Heart left ventricle (tissue), 16 donors: ENCODE measurements around the gene MYO5A. TPM values are rescaled to one million over a fixed set of nuclear protein-coding genes. Genes with fewer than 3 reads are reported as not detected.

Experiments
- ATAC-seq, 4 donors: fragments of 200-7000 bp; cut with Tn5 transposase; one replicate each; pipeline ENCODE4 v1.9.1; 2020 to 2022; ENCODE audit warnings: moderate library complexity in 4 of 4, mild to moderate bottlenecking in 3 of 4, moderate number of reproducible peaks in 1 of 4
- DNase-seq, 5 donors: peaks; one replicate each; pipeline ENCODE4 v3.0.0-alpha.2; 2020
- H3K27ac ChIP-seq, 12 donors: fragments of 200-600 bp; sonication (generic) in 4 of 12; one replicate each; pipeline versions ENCODE4 v1.5.0 to v1.8.0; 2016 to 2022; ENCODE audit warnings: mild to moderate bottlenecking in 2 of 12
- H3K27me3 ChIP-seq, 9 donors: fragments of 200-600 bp; sonication (generic) in 2 of 9; one replicate each; pipeline versions ENCODE4 v1.5.1 to v1.8.0; 2016 to 2022; ENCODE audit warnings: mild to moderate bottlenecking in 3 of 9
- H3K36me3 ChIP-seq, 9 donors: fragments of 200-600 bp; sonication (generic) in 2 of 9; one replicate each; pipeline versions ENCODE4 v1.5.0 to v1.8.0; 2018 to 2022; ENCODE audit warnings: mild to moderate bottlenecking in 2 of 9
- H3K4me1 ChIP-seq, 12 donors: fragments of 200-600 bp; sonication (generic) in 4 of 12; one replicate each; pipeline versions ENCODE4 v1.5.0 to v1.8.0; 2016 to 2022; ENCODE audit warnings: mild to moderate bottlenecking in 3 of 12
- H3K4me3 ChIP-seq, 12 donors: fragments of 200-600 bp; sonication (generic) in 4 of 12; one replicate each; pipeline versions ENCODE4 v1.5.0 to v1.8.0; 2017 to 2022; ENCODE audit warnings: mild to moderate bottlenecking in 9 of 12, moderate library complexity in 4 of 12
- H3K9me3 ChIP-seq, 12 donors: fragments of 200-600 bp; sonication (generic) in 4 of 12; one replicate each; pipeline versions ENCODE4 v1.5.0 to v1.8.0; 2016 to 2022; ENCODE audit warnings: mild to moderate bottlenecking in 1 of 12
- CTCF ChIP-seq, 12 donors: fragments of 200-600 bp; sonication (generic) in 4 of 12; IDR thresholded peaks; one replicate each; pipeline versions ENCODE4 v1.5.0 to v1.8.0; 2018 to 2022; ENCODE audit warnings: antibody characterized with exemption in 12 of 12, mild to moderate bottlenecking in 5 of 12
- POLR2A ChIP-seq, 2 donors: fragments of 450-650 bp; IDR thresholded peaks; one replicate each; pipeline ENCODE4 v1.6.1; 2017; ENCODE audit warnings: antibody characterized with exemption in 2 of 2, mild to moderate bottlenecking in 2 of 2, moderate library complexity in 2 of 2
- WGBS, 4 donors: extraction: QIAGEN DNeasy Blood & Tissue Kit in 2 of 4; methylation state at CpG; one replicate each; pipeline versions ENCODE4 v1.1.5 to v1.1.7; 2013 to 2018; 5-methylcytosine and 5-hydroxymethylcytosine counted together
- intact Hi-C, 10 donors: fragments of 100-400 bp; cut with DNase I; formaldehyde crosslinking; loops; one replicate each; pipeline versions ENCODE4 v1.11.1 to v1.14.2; 2022
- polyA plus RNA-seq, 2 donors: library from polyadenylated mRNA; stranded (reverse); fragments of 200-250 nt; gene quantifications; one replicate each; pipeline ENCODE4 v1.2.3, GENCODE V29; 2013
- total RNA-seq, 9 donors: library from RNA; depleted of rRNA in 2 of 9; stranded (reverse); fragments of >200 nt in 2 of 9; fragmentation: NEBNext Ultra II Directional in 3 of 9; extraction: Animal tissue kit (Norgen Biotek cat#: 25700) in 3 of 9; gene quantifications; one replicate each; pipeline versions ENCODE4 v1.1.0 to v1.2.4, GENCODE V29; 2016 to 2023
- donor health status: ischemic (EF 13 %, LVEDD 7.1; RV severe dilation, severe dysfunction).
- donor health status: healthy with polysubstance abuse.
- donor health status: DM: no; HTN: yes; CAD: no.
- donor health status: DM: no; HTN: no; CAD: no.
- donor health status: ischemic (EF 25% LVEDD 6.9; RV normal size, moderate dysfunction).
- donor health status: ischemic (EF 25% LVEDD 5.7; RV mildly dilated, moderate dysfunction).
- donor health status: healthy.
- donor health status: DM: yes; HTN: yes; CAD: no.
- donor health status: ischemic (EF 35%, LVEDD 5.7; RV mildly dilated, moderate dysfunction).
- donor health status: nonischemic (EF 11% LVEDD 7.7; RV severe dilation, severe dysfunction).
- donor health status: DM: yes; HTN: yes; CAD: no.
- donor health status: PGD.
- donor health status: ischemic (EF 29% LVEDD 5.4; RV normal size, mild dysfunction).
- donor health status: nonischemic (EF 23%, LVEDD 6.1; RV moderate dilation, normal function).

MYO5A gene
- total and polyA plus RNA-seq, 11 donors: 3.2 to 29.6 (median 6.9) TPM

- Histone ChIP-seq H3K27me3 (no peaks in the 10 kb centered on the region), H3K9me3 (no peaks in the 10 kb centered on the region), H3K36me3 (peaks cover 0 to 98% (median 58%) of the 10 kb centered on the region in 9 donors), H3K4me1 (peaks cover 0 to 5% (median 0%) of the 10 kb centered on the region in 12 donors), H3K4me3 (no peak overlapping the region), H3K27ac (no peak overlapping the region)
- ATAC-seq (no peak), DNase-seq (no peak)
- whole genome bisulfite sequencing, 4 donors: 93 to 97% (median 96%) methylated on average over 2 of the region's 2 CpGs
- no peak for TF ChIP-seq CTCF (IDR thresholded peaks at IDR 0.05)
- no peak for TF ChIP-seq POLR2A (IDR thresholded peaks at IDR 0.05)
- intact Hi-C loops: no loop called here
Measured at GRCh38 chr15:52317688-52318087, 211.0 kb downstream of the MYO5A start.

- no peak for TF ChIP-seq CTCF (IDR thresholded peaks at IDR 0.05)
- TF ChIP-seq POLR2A (IDR thresholded peaks at IDR 0.05): no peak
- 86 to 98% (median 97%) methylated on average over 2 of the region's 2 CpGs for WGBS, 4 donors
- no peak overlapping the region for H3K27ac ChIP-seq
- peaks cover 0 to 98% (median 60%) of the 10 kb centered on the region in 9 donors for H3K36me3 ChIP-seq
- intact Hi-C loops: no loop called here
- H3K9me3 ChIP-seq: no peaks in the 10 kb centered on the region
- H3K4me1 ChIP-seq: peaks cover 0 to 5% (median 0%) of the 10 kb centered on the region in 12 donors
- ATAC-seq (no peak), DNase-seq (no peak)
- no peaks in the 10 kb centered on the region for H3K27me3 ChIP-seq
- H3K4me3 ChIP-seq: no peak overlapping the region
Measured at GRCh38 chr15:52317022-52317421, 211.7 kb downstream of the MYO5A start.

- peaks cover 0 to 48% (median 28%) of the 10 kb centered on the region in 9 donors for H3K36me3 ChIP-seq
- intact Hi-C loops: no loop called here
- TF ChIP-seq POLR2A (IDR thresholded peaks at IDR 0.05) (no peak), CTCF (IDR thresholded peaks at IDR 0.05) (no peak)
- no peaks in the 10 kb centered on the region for H3K27me3 ChIP-seq
- no peaks in the 10 kb centered on the region for H3K9me3 ChIP-seq
- ATAC-seq: peak in 1 of 4 donors; percentile 41
- H3K4me3 ChIP-seq: no peak overlapping the region
- 47 to 62% (median 57%) methylated on average over 6 of the region's 6 CpGs for WGBS, 4 donors
- no peak for DNase-seq
- H3K4me1 ChIP-seq: peaks cover 0 to 13% (median 5%) of the 10 kb centered on the region in 12 donors
- no peak overlapping the region for H3K27ac ChIP-seq
Measured at GRCh38 chr15:52309154-52309548, 219.5 kb downstream of the MYO5A start.

- WGBS, 4 donors: 59 to 73% (median 61%) methylated on average over 8 of the region's 8 CpGs
Measured at GRCh38 chr15:52308446-52309153, 220.1 kb downstream of the MYO5A start.

More at GRCh38 chr15:52308446-52309153, 220.1 kb downstream of the MYO5A start:
- Histone ChIP-seq H3K27me3 (no peaks in the 10 kb centered on the region), H3K4me1 (peaks cover 0 to 13% (median 5%) of the 10 kb centered on the region in 12 donors), H3K4me3 (no peak overlapping the region), H3K9me3 (no peaks in the 10 kb centered on the region), H3K36me3 (peaks cover 0 to 42% (median 23%) of the 10 kb centered on the region in 9 donors), H3K27ac (no peak overlapping the region)
- no peak for DNase-seq
- TF ChIP-seq CTCF (IDR thresholded peaks at IDR 0.05) (no peak), POLR2A (IDR thresholded peaks at IDR 0.05) (no peak)
- ATAC-seq: peak in 3 of 4 donors; percentile 54 to 60 (median 58)
- intact Hi-C loops: no loop called here
